ENCODE data around the gene CD27.
"Not testable (repeated sequence)": the region's sequence is repeated elsewhere in the genome, so short reads cannot be mapped to it uniquely, and the experiment has no call there.

CD27 gene

GRCh38 chr12:6478416-6478815, 33.7 kb downstream of the CD27 start:
- in situ Hi-C loops (cut with HindIII; ENCODE audit: low sequenced_read_pairs) = no loop called here

- in situ Hi-C loops (cut with HindIII; ENCODE audit: low sequenced_read_pairs) = no loop called here
Observed at GRCh38 chr12:6488240-6488639, 43.5 kb downstream of the CD27 start.

- in situ Hi-C loops (cut with HindIII; ENCODE audit: low sequenced_read_pairs) = no loop called here
Observed at GRCh38 chr12:6489449-6489848, 44.7 kb downstream of the CD27 start.

GRCh38 chr12:6490673-6491072, 45.9 kb downstream of the CD27 start:
- in situ Hi-C loops (cut with HindIII; ENCODE audit: low sequenced_read_pairs) = not testable (repeated sequence)

- in situ Hi-C loops (cut with HindIII; ENCODE audit: low sequenced_read_pairs) = no loop called here
Observed at GRCh38 chr12:6492838-6493496, 48.2 kb downstream of the CD27 start, which contains the start of gene MRPL51. Gene MRPL51 (minus strand): TSS chr12:6493262. CDS start chr12:6493136, 126 bp downstream.

GRCh38 chr12:6493497-6494257, 48.9 kb downstream of the CD27 start, which contains the start of gene NCAPD2:
Gene NCAPD2 (plus strand): TSS chr12:6494102. CDS start chr12:6495099, 997 bp downstream.
- in situ Hi-C loops (cut with HindIII; ENCODE audit: low sequenced_read_pairs) = no loop called here

GRCh38 chr12:6494258-6494743, 49.5 kb downstream of the CD27 start:
- in situ Hi-C loops (cut with HindIII; ENCODE audit: low sequenced_read_pairs) = no loop called here

GRCh38 chr12:6494968-6495367, 50.2 kb downstream of the CD27 start:
- in situ Hi-C loops (cut with HindIII; ENCODE audit: low sequenced_read_pairs) = no loop called here

- in situ Hi-C loops (cut with HindIII; ENCODE audit: low sequenced_read_pairs) = not testable (repeated sequence)
Observed at GRCh38 chr12:6497291-6497690, 52.5 kb downstream of the CD27 start.

GRCh38 chr12:6500466-6500865, 55.7 kb downstream of the CD27 start:
- in situ Hi-C loops (cut with HindIII; ENCODE audit: low sequenced_read_pairs) = no loop called here
